GM18502 (cell line): Measurements from ENCODE around the gene ZMYM5.
"Not testable (repeated sequence)": the region's sequence is repeated elsewhere in the genome, so short reads cannot be mapped to it uniquely, and the experiment has no call there.

Experiments used
- ATAC-seq: cut with Tn5 transposase; IDR thresholded peaks from one replicate; pipeline ENCODE4 v1.9.1; 2021; ENCODE audit warnings: mild to moderate bottlenecking; ENCODE audit not compliant: unreplicated experiment, poor library complexity

Gene ZMYM5

DNA sequence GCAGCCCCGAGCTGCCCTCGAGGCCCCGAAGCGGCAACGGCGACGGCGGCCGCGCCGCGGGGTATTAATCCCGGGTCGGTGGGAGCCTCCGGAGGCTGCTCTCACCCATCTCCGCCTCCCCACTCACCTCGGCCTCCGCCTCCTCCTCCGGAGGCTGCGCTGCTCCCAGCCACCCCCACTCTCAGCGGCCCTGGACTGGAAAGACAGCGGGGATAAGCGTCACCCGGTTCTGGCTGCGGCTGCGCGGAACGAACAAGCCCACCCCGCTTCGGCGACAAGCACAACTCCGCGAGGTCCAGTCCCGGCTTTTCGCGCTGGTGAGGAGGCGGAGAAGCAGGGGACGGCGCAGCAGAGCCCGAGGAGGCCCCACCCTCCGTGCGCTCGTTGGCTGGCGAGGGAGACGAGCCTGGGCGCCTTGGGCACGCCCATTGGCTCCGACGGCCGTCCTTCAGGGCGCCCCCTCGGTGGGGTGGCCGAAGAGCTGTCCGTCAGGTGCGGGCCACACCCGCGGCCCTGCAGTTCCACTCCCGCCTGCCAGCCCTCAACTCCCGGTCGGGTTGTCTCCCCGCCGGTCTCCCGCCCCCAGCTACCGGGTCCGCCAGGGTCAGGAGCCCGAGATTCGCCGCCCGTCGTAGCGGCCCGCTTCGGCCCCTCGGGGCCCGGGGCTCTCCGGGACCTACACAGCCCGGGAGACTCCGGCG is at the start of gene ZMYM5:
TSS of gene ZMYM5 (minus strand) at position 327 of the 701 bp plus-strand sequence. CDS start 11,469 bp downstream, outside the sequence.
- ATAC-seq, result peak; percentile 88

- ATAC-seq, result no peak
Observed at GRCh38 chr13:19910336-19911072, 47.1 kb upstream of the ZMYM5 start.

GRCh38 chr13:19908350-19908986 is 45.0 kb upstream of the ZMYM5 start:
- no peak for ATAC-seq

DNA sequence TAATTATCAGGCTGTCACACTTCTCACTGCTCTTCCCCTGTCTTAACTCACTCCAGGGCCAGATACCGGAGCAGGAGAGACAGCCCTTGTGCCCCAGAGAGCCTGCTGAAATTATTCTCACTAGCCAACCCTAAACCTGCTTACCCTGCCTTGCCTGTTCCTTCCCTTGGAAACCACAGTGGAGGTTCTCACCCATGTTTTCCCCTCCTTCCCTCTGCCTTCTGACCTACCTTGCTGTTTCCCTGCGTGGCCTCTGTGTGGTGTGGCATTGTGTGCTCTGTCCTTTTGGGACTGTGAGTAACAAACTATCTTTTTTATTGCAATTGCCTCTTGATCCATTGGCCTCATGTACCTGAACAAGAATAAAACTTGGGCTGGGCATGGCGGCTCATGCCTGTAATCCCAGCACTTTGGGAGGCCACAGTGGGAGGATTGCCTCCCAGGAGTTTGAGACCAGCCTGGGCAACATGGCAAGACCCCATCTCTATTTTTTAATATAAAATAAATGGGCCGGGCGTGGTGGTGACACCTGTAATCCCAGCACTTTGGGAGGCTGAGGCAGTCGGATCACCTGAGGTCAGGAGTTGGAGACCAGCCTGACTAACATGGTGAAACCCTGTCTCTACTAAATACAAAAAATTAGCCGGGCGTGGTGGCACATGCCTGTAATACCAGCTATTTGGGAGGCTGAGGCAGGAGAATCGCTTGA is 42.2 kb upstream of the ZMYM5 start:
- ATAC-seq, result not testable (repeated sequence)

DNA sequence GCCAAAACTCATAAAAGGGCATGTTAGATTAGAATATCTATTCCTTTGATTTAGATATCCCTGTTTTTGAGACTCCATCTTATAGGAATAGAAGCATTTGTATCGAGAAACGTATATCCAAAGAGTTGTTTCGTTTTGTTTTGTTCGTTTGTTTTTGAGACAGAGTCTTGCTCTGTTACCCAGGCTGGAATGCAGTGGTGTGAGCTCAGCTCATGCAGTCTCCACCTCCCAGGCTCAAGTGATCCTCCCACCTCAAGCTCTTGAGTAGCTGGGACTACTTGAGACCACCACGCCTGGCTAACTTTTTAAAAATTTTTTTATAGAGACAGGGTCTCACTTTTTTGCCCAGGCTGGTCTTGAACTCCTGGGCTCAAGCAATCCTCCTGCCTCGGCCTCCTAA is 26.6 kb upstream of the ZMYM5 start:
- ATAC-seq, result no peak

DNA sequence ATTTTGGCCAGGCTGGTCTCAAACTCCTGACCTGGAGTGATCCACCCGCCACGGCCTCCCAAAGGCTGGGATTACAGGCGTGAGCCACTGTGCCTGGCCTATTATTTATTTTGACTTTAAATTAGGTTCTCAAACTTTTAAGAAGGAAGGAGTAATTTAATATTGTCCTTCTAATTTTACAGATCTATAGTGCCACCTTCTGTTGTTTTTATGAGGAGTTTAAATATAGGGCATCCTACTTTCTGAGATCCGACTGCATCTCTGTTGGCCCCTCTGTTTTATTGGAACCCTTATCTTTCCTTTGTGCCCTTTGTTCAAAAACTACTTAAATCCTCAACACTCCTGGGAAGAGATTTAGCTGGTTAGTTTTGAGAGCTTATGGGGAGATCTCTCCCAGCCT is 25.4 kb upstream of the ZMYM5 start:
- no peak for ATAC-seq

GRCh38 chr13:19882231-19882630 is 18.8 kb upstream of the ZMYM5 start:
- no peak for ATAC-seq

GRCh38 chr13:19881641-19882040 is 18.2 kb upstream of the ZMYM5 start:
- no peak for ATAC-seq

DNA sequence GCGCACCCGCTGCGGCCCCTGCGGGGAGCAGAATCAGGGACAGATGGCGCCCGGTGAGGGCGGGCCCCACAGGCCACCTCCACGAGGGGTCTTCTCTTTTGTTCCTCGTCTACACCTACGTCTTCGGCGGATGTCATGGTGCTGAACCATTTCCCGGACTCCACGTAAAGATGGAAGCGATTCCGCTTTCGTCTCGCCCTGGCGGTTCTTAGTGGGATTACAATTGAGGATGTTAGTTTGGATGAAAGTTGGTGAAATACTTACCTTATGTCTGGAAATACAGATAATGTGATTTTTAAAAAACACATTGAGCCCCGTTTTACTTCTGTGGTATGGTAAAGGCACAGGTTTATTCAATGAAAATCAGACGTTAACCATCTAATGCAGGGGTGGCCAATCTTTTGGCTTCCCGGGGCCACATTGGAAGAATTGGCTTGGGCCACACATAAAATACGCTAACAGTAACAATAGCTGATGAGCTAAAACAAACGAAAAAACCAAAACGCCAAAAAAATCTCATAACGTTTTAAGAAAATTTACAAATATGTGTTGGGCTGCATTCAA is 1.4 kb upstream of the ZMYM5 start:
- ATAC-seq, result peak; percentile 13

GRCh38 chr13:19864024-19864745 is 736 bp upstream of the ZMYM5 start:
- ATAC-seq, result peak; percentile 38

DNA sequence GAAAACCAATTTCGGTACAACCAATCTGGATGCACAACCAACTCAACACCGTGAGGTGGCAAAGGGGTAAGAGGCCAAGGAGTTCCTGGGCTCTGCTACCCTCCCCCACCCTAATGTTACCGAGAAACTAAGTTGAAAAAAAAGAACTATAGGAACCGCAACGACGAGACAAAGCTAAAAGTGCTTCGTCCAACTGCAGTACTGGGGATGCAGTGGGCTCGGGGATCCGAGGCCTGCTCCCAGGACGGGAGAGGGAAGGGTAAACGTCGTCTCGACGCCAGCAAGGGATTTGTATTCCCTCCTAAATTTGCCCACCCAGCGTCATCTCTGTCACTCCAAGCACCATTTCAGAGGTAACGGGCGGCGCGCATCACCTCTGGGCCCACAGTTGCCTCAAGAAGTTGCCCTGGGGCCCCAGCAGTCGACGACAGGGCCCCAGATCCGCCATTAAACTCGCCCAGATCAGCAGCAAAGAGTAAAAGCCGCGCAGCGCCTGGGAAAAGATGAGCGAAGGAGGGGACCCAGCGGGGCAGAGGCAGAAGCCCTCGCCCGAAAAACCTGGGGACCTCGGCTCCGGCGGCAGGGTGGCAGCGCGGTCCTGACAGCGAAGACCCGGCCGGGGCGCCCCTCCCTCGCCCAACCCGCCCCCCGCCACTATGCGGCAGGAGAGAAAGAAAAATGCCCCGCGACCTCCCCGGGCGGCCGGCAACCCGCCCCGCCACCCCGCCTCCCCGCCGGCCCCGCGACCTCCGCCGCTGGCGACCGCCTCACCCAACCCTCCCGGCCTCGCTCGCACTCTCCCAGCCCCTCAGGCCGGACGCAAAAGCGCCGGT is 752 bp downstream of the ZMYM5 start:
- ATAC-seq, result peak; percentile 4

- no peak for ATAC-seq
Observed at GRCh38 chr13:19861762-19862161, 1.7 kb downstream of the ZMYM5 start.

- ATAC-seq, result no peak
Observed at GRCh38 chr13:19860884-19861655, 2.4 kb downstream of the ZMYM5 start.

- ATAC-seq, result not testable (repeated sequence)
Observed at GRCh38 chr13:19857637-19858036, 5.8 kb downstream of the ZMYM5 start.

DNA sequence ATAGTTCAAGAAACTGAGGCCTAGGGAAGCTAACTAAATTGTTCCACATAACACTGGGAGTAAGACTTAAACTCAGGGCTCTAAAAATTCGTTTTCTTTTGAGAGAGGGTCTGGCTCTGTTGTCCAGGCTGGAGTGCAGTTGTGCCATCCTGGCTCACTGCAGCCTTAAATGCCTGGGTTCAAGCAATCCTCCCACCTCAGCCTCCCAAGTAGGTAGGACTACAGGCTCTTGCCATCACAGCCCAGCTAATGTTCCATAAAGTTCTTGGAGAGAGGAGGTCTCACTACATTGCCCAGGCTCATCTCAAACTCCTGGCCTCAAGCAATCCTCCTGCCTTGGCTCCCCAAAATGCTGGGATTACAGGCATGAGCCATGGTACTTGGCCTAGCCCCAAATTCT is 10.7 kb downstream of the ZMYM5 start:
- no peak for ATAC-seq

GRCh38 chr13:19845758-19846157 is 17.7 kb downstream of the ZMYM5 start:
- no peak for ATAC-seq

GRCh38 chr13:19838865-19839275 is 24.6 kb downstream of the ZMYM5 start:
- no peak for ATAC-seq

DNA sequence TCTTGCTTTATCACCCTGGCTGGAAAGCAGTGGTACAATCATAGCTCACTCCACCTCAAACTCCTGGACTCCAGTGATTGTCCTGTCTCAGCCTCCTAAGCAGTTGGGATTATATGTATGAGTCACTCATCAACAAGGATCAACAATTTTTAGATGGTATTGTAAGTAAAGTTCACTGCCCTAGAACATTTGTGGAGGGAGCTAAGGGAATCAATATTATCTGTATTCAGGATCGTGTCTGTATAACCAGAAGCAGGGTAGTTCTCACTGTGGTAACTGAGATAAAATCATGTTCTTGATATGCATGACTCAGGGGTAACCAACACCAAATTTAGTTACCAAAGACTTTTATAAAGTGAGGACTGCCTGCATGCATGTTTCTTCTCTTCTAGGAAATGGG is 27.0 kb downstream of the ZMYM5 start:
- ATAC-seq, result no peak
